Caco-2 (cell line): Measurements from ENCODE around the gene TMEM213. TPM values are rescaled to one million over a fixed set of nuclear protein-coding genes. Genes with fewer than 3 reads are reported as not detected.
"Not testable (repeated sequence)": the region's sequence is repeated elsewhere in the genome, so short reads cannot be mapped to it uniquely, and the experiment has no call there.

Source experiments
- BruUV-seq: library from RNA; stranded (reverse); fragments of 400-500 nt; replicated peaks from 2 replicates; lab custom pipeline; 2021; lab: Mats Ljungman, UMichigan
- CTCF ChIA-PET: fragments of 300-600 bp; sonication (Branson Sonifier 250); formaldehyde crosslinking; loops from one replicate; lab custom pipeline; 2022; ENCODE audit warnings: antibody characterized with exemption; lab: Charles Lee
- POLR2A ChIA-PET: fragments of 300-600 bp; sonication (Branson Sonifier 250); formaldehyde crosslinking; loops from one replicate; lab custom pipeline; 2022; ENCODE audit warnings: antibody characterized with exemption; lab: Charles Lee
- DNase-seq, 2 experiments: peaks; one replicate each; pipeline versions ENCODE4 v3.0.0 to v3.0.0-alpha.2; 2020 to 2022
- H3K27me3 ChIP-seq: replicated peaks from 2 replicates; pipeline ENCODE4 v1.6.0; 2011; ENCODE audit warnings: low read length; ENCODE audit not compliant: control insufficient read depth, insufficient read depth
- H3K36me3 ChIP-seq: 2 replicates; pipeline ENCODE4 v1.5.1; 2011; ENCODE audit warnings: low read length; ENCODE audit not compliant: control insufficient read depth, insufficient read depth
- H3K4me1 ChIP-seq: fragments of 250-450 bp; sonication (Bioruptor Pico); 2 replicates; pipeline ENCODE4 v1.5.1; 2020; ENCODE audit warnings: mild to moderate bottlenecking
- H3K4me3 ChIP-seq: 2 replicates; pipeline ENCODE4 v1.5.1; 2011; ENCODE audit warnings: low read depth, mild to moderate bottlenecking, control low read depth, low read length
- H3K9me3 ChIP-seq: fragments of 250-450 bp; sonication (Bioruptor Pico); 2 replicates; pipeline ENCODE4 v1.5.1; 2020; ENCODE audit warnings: mild to moderate bottlenecking, moderate library complexity
- H3K27ac Mint-ChIP-seq: one replicate; pipeline ENCODE4 v1.8.0; 2022; ENCODE audit warnings: mixed read lengths; ENCODE audit not compliant: unreplicated experiment
- H3K27me3 Mint-ChIP-seq: one replicate; pipeline ENCODE4 v1.8.0; 2022; ENCODE audit warnings: mixed read lengths; ENCODE audit not compliant: insufficient read depth, unreplicated experiment
- H3K36me3 Mint-ChIP-seq: one replicate; pipeline ENCODE4 v1.8.0; 2022; ENCODE audit warnings: mild to moderate bottlenecking, mixed read lengths; ENCODE audit not compliant: insufficient read depth, unreplicated experiment
- H3K4me1 Mint-ChIP-seq: one replicate; pipeline ENCODE4 v1.8.0; 2022; ENCODE audit warnings: low read depth, mixed read lengths; ENCODE audit not compliant: unreplicated experiment
- H3K4me3 Mint-ChIP-seq: one replicate; pipeline ENCODE4 v1.8.0; 2022; ENCODE audit warnings: mild to moderate bottlenecking, moderate library complexity, mixed read lengths; ENCODE audit not compliant: unreplicated experiment
- H3K9me3 Mint-ChIP-seq: one replicate; pipeline ENCODE4 v1.8.0; 2022; ENCODE audit warnings: mixed read lengths; ENCODE audit not compliant: unreplicated experiment
- intact Hi-C: fragments of 100-400 bp; cut with micrococcal nuclease; formaldehyde crosslinking; loops from one replicate; pipeline ENCODE4 v1.10.0; 2022; ENCODE audit not compliant: unreplicated experiment
- total RNA-seq: library from RNA; stranded (reverse); gene quantifications from 2 replicates; pipeline ENCODE4 v1.2.3, GENCODE V29; 2022
- TF ChIP-seq, protein P1 (sequence below), 2 experiments: fragments of 200-600 bp in 1 of 2; IDR thresholded peaks; 1 replicate in 1 of 2; 2 replicates in 1 of 2; pipeline versions ENCODE4 v1.5.1 to v1.8.0; 2011 to 2022; ENCODE audit warnings: antibody characterized with exemption in 1 of 2, control low read depth in 1 of 2, inconsistent platforms in 1 of 2, low read depth in 1 of 2, low read length in 1 of 2, mild to moderate bottlenecking in 1 of 2, moderate library complexity in 1 of 2; ENCODE audit not compliant: insufficient read depth in 1 of 2, severe bottlenecking in 1 of 2, unreplicated experiment in 1 of 2

Gene TMEM213
- total RNA-seq, 1 experiment from 2014 or later = not detected

DNA sequence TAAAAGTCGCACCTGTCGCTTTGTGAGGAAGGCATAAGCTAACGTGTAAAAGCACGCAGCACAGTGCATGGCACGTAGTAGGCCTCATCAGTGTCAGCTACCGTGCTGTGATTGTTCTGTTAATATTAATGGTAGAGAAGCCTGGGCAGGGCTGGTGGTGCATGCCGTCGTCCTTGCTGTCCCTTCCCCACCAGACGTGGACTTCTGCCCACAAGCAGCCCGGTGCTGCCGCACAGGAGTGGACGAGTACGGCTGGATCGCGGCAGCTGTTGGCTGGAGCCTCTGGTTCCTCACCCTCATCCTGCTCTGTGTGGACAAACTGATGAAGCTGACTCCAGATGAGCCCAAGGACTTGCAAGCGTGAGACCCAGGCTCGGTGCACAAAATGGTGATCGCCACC is 4.9 kb downstream of the TMEM213 start:
- H3K4me1 Mint-ChIP-seq = no peaks in the 10 kb centered on the region
- TF ChIP-seq, protein P1, sequence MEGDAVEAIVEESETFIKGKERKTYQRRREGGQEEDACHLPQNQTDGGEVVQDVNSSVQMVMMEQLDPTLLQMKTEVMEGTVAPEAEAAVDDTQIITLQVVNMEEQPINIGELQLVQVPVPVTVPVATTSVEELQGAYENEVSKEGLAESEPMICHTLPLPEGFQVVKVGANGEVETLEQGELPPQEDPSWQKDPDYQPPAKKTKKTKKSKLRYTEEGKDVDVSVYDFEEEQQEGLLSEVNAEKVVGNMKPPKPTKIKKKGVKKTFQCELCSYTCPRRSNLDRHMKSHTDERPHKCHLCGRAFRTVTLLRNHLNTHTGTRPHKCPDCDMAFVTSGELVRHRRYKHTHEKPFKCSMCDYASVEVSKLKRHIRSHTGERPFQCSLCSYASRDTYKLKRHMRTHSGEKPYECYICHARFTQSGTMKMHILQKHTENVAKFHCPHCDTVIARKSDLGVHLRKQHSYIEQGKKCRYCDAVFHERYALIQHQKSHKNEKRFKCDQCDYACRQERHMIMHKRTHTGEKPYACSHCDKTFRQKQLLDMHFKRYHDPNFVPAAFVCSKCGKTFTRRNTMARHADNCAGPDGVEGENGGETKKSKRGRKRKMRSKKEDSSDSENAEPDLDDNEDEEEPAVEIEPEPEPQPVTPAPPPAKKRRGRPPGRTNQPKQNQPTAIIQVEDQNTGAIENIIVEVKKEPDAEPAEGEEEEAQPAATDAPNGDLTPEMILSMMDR (IDR thresholded peaks at IDR 0.05; ENCODE audit: insufficient read depth in 1 of 2, low read depth in 1 of 2, low read length in 1 of 2, severe bottlenecking in 1 of 2, unreplicated experiment in 1 of 2) = no peak
- no peak overlapping the region for H3K4me3 Mint-ChIP-seq
- Histone ChIP-seq H3K9me3 (no peaks in the 10 kb centered on the region), H3K4me3 (no peak overlapping the region), H3K27me3 (no peaks in the 10 kb centered on the region), H3K4me1 (no peaks in the 10 kb centered on the region), H3K36me3 (no peaks in the 10 kb centered on the region)
- no peaks in the 10 kb centered on the region for H3K36me3 Mint-ChIP-seq
- H3K9me3 Mint-ChIP-seq = no peaks in the 10 kb centered on the region
- POLR2A ChIA-PET = no interaction called here
- no peaks in the 10 kb centered on the region for H3K27me3 Mint-ChIP-seq
- no peak overlapping the region for H3K27ac Mint-ChIP-seq
- intact Hi-C loops = no loop called here
- no TSS peak for BruUV-seq
- CTCF ChIA-PET = no interaction called here
- no peak for DNase-seq

DNA sequence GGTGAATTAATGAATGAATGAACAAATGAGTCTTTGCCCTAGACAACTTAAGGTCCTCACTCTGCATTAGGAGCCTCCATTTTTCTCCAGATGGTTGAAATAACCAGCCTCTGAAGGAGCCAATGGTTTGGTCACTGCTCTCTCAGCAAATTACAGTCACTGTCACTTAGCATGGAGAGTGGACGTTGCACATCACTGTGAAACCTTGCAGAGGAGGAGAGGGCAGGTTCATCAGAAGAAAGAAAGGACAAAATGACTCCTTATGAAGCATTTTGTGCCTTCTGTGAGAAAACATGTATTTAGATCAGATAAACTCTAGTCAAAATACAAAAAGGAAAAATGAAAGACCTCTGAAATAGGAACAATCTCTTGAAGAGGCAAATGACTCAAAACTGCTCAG is 6.8 kb downstream of the TMEM213 start:
- Histone ChIP-seq H3K4me3 (no peak overlapping the region), H3K36me3 (no peaks in the 10 kb centered on the region), H3K9me3 (no peaks in the 10 kb centered on the region), H3K4me1 (no peaks in the 10 kb centered on the region), H3K27me3 (no peaks in the 10 kb centered on the region)
- BruUV-seq = no TSS peak
- Mint-ChIP-seq H3K27me3 (no peaks in the 10 kb centered on the region), H3K4me3 (no peak overlapping the region), H3K9me3 (no peaks in the 10 kb centered on the region), H3K36me3 (no peaks in the 10 kb centered on the region), H3K4me1 (no peaks in the 10 kb centered on the region), H3K27ac (no peak overlapping the region)
- ChIA-PET POLR2A (interaction anchor here (0.6 kb wide), 1 partner anchor 969 kb away, joined by 3 read pairs; no protein-coding TSS in a partner anchor), CTCF (interaction anchor here (0.6 kb wide), 1 partner anchor 1178 kb away, joined by 6 read pairs; no protein-coding TSS in a partner anchor)
- DNase-seq = no peak
- TF ChIP-seq, protein P1 (IDR thresholded peaks at IDR 0.05; ENCODE audit: insufficient read depth in 1 of 2, low read depth in 1 of 2, low read length in 1 of 2, severe bottlenecking in 1 of 2, unreplicated experiment in 1 of 2) = no peak
- intact Hi-C loops = no loop called here

DNA sequence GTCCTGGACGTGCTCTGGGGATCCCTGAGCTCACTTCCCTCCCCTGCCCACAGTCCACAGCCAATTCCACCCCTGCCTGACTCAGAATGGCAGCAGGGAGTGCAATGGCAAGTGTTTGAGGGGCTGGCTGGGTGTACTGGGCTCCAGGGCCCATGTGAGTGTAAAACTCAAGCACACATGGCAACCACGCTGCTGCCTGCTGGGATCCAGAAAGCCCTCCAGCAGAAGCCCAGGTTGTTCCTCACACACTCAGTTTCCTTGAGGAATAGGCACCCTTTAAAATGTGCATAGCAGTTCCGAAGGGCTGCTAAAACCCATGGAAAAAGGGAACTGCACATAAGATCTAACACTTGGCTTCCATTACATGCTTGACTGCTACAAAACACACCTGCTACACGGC is 11.6 kb downstream of the TMEM213 start:
- no peak overlapping the region for H3K4me3 Mint-ChIP-seq
- no peak overlapping the region for H3K4me3 ChIP-seq
- no peaks in the 10 kb centered on the region for H3K9me3 ChIP-seq
- no peaks in the 10 kb centered on the region for H3K36me3 ChIP-seq
- TF ChIP-seq, protein P1 (IDR thresholded peaks at IDR 0.05; ENCODE audit: insufficient read depth in 1 of 2, low read depth in 1 of 2, low read length in 1 of 2, severe bottlenecking in 1 of 2, unreplicated experiment in 1 of 2) = no peak
- H3K27ac Mint-ChIP-seq = no peak overlapping the region
- no peaks in the 10 kb centered on the region for H3K9me3 Mint-ChIP-seq
- no peaks in the 10 kb centered on the region for H3K36me3 Mint-ChIP-seq
- DNase-seq = no peak
- no peaks in the 10 kb centered on the region for H3K27me3 ChIP-seq
- H3K27me3 Mint-ChIP-seq = no peaks in the 10 kb centered on the region
- POLR2A ChIA-PET = no interaction called here
- no peaks in the 10 kb centered on the region for H3K4me1 Mint-ChIP-seq
- CTCF ChIA-PET = no interaction called here
- H3K4me1 ChIP-seq = no peaks in the 10 kb centered on the region
- no TSS peak for BruUV-seq
- intact Hi-C loops = no loop called here

DNA sequence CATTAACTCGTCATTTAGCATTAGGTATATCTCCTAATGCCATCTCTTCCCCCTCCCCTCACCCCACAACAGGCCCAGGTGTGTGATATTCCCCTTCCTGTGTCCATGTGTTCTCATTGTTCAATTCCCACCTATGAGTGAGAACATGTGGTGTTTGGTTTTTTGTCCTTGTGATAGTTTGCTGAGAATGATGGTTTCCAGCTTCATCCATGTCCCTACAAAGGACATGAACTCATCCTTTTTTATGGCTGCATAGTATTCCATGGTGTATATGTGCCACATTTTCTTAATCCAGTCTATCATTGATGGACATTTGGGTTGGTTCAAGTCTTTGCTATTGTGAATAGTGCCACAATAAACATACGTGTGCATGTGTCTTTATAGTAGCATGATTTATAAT is 13.5 kb downstream of the TMEM213 start:
- H3K4me1 Mint-ChIP-seq, POLR2A ChIA-PET, intact Hi-C loops, H3K36me3 Mint-ChIP-seq, BruUV-seq, H3K9me3 Mint-ChIP-seq, H3K27me3 ChIP-seq, DNase-seq, H3K4me3 Mint-ChIP-seq, CTCF ChIA-PET, H3K36me3 ChIP-seq, H3K9me3 ChIP-seq, H3K4me1 ChIP-seq, H3K27me3 Mint-ChIP-seq, H3K4me3 ChIP-seq, H3K27ac Mint-ChIP-seq: not testable (repeated sequence)
